Subcutaneous adipose tissue (tissue), 4 donors: ENCODE results near the gene SPR. TPM values are rescaled to one million over a fixed set of nuclear protein-coding genes. Genes with fewer than 3 reads are reported as not detected.

Source experiments
- CTCF ChIP-seq: fragments of 450-650 bp; IDR thresholded peaks from one replicate; pipeline ENCODE4 v1.5.1; 2016; ENCODE audit warnings: low read depth, mild to moderate bottlenecking, control low read depth, antibody characterized with exemption, moderate library complexity
- total RNA-seq, 4 donors: library from RNA; depleted of rRNA; stranded (reverse); fragments of >200 nt; gene quantifications; one replicate each; pipeline ENCODE4 v1.1.0, GENCODE V29; 2016

SPR gene
- total RNA-seq, 4 donors from 2014 or later = 32.6 to 46.1 (median 38.0) TPM

GRCh38 chr2:72931280-72931910 is 44.2 kb downstream of the SPR start:
- TF ChIP-seq CTCF = no peak

GRCh38 chr2:72932045-72932740 is 45.0 kb downstream of the SPR start:
- TF ChIP-seq CTCF = no peak

GRCh38 chr2:72932805-72933204 is 45.6 kb downstream of the SPR start:
- TF ChIP-seq CTCF = no peak

GRCh38 chr2:72933207-72933606 is 46.0 kb downstream of the SPR start:
- no peak for TF ChIP-seq CTCF

GRCh38 chr2:72933646-72934151 is 46.5 kb downstream of the SPR start:
- no peak for TF ChIP-seq CTCF

GRCh38 chr2:72934683-72935610 is 47.7 kb downstream of the SPR start:
- TF ChIP-seq CTCF = no peak

DNA sequence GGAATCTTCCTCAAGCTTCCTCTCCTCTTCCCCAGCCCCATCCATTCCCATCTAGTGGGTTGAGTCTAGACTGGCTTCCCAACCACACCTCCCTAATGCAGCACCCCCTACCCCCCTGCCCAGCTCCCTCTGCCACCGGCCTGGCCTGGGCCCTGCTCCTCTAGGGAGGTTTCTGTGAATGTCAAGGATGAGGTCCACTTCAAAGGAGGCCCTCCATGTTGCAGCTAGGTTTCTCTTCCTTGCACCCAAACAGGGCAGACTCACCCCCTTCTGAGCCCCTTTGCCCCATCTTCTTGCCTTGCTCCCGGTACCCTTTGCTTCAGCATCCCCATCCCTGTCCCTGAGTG is 48.4 kb downstream of the SPR start:
- TF ChIP-seq CTCF = no peak
